Karpas-422 (cell line): Measurements from ENCODE around the gene FRG2B. TPM values are rescaled to one million over a fixed set of nuclear protein-coding genes. Genes with fewer than 3 reads are reported as not detected.
"Not testable (repeated sequence)": the region's sequence is repeated elsewhere in the genome, so short reads cannot be mapped to it uniquely, and the experiment has no call there.

ENCODE experiments used
- DNase-seq: peaks from one replicate; pipeline ENCODE4 v3.0.0-alpha.2; 2015
- H2AFZ ChIP-seq: fragments of 200-600 bp; sonication (generic); 2 replicates; pipeline ENCODE4 v1.6.1; 2014; ENCODE audit warnings: antibody characterized with exemption, low read length, mixed read lengths
- H3K27ac ChIP-seq: fragments of 200-600 bp; sonication (generic); 2 replicates; pipeline ENCODE4 v1.5.1; 2014; ENCODE audit warnings: mild to moderate bottlenecking, low read length, moderate library complexity
- H3K27me3 ChIP-seq: fragments of 200-600 bp; sonication (generic); 2 replicates; pipeline ENCODE4 v1.6.1; 2014; ENCODE audit warnings: low read length, mixed read lengths
- H3K36me3 ChIP-seq: fragments of 200-600 bp; sonication (generic); 2 replicates; pipeline ENCODE4 v1.6.1; 2014; ENCODE audit warnings: low read length, mixed read lengths; ENCODE audit not compliant: insufficient read depth
- H3K4me1 ChIP-seq: fragments of 200-600 bp; sonication (generic); 2 replicates; pipeline ENCODE4 v1.6.1; 2014; ENCODE audit warnings: mild to moderate bottlenecking, low read length, mixed read lengths
- H3K4me2 ChIP-seq: fragments of 200-600 bp; sonication (generic); 2 replicates; pipeline ENCODE4 v1.6.1; 2014; ENCODE audit warnings: low read length, low read depth, mild to moderate bottlenecking; ENCODE audit not compliant: poor library complexity, severe bottlenecking
- H3K4me3 ChIP-seq: fragments of 200-600 bp; sonication (generic); 2 replicates; pipeline ENCODE4 v1.5.1; 2014; ENCODE audit warnings: mild to moderate bottlenecking, antibody characterized with exemption, low read length, mixed read lengths
- H3K79me2 ChIP-seq: fragments of 200-600 bp; sonication (generic); 2 replicates; pipeline ENCODE4 v1.6.1; 2014; ENCODE audit warnings: mild to moderate bottlenecking, low read length, mixed read lengths
- H3K9ac ChIP-seq: fragments of 200-600 bp; sonication (generic); 2 replicates; pipeline ENCODE4 v1.6.0; 2014; ENCODE audit warnings: low read length
- H3K9me2 ChIP-seq: fragments of 200-600 bp; sonication (generic), shearing (Covaris generic); replicated peaks from 2 replicates; pipeline ENCODE4 v1.6.0; 2014; ENCODE audit warnings: mild to moderate bottlenecking, low read length, moderate library complexity; ENCODE audit not compliant: insufficient read depth
- H3K9me3 ChIP-seq: fragments of 300-700, 200-600 bp; sonication (generic); 2 replicates; pipeline ENCODE4 v1.6.1; 2014; ENCODE audit warnings: low read length, mixed read lengths
- H4K20me1 ChIP-seq: fragments of 200-600 bp; sonication (generic); 2 replicates; pipeline ENCODE4 v1.6.1; 2014; ENCODE audit warnings: mild to moderate bottlenecking, antibody characterized with exemption, low read length, low read depth; ENCODE audit not compliant: insufficient read depth
- total RNA-seq: library from RNA; depleted of rRNA; stranded (reverse); fragments of >200 nt; shearing (Covaris generic); gene quantifications from 2 replicates; pipeline ENCODE4 v1.2.3, GENCODE V29; 2014; ENCODE audit warnings: low replicate concordance; rRNA removed

The FRG2B gene
- total RNA-seq: not detected in 2 replicates

DNA sequence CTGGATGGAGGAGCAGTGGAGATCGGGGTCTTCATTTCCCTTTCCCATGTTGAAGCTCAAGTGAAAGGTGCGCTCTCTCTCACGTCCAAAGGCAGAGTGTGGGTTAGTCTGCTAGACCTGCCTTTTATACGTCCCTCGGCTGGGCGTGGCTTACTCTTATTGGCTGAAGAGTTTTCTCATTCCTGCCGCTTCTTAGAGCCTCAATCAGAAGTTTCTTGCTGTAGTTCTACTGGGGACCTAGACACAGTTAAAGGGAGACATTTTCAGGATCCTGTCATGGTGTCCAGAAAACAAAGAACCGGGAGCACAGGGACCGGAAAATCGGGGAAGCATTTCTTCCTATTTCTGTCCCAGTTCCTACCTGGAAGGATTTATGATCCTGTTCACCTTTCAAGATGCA is at the start of gene FRG2B:
TSS of gene FRG2B (minus strand) at position 101 of the 400 bp plus-strand sequence. CDS start at position 48, 53 bp downstream.
- H3K27me3 ChIP-seq, H2AFZ ChIP-seq, H3K79me2 ChIP-seq, H3K4me2 ChIP-seq, H3K4me1 ChIP-seq, DNase-seq, H3K9me2 ChIP-seq, H3K9ac ChIP-seq, H3K4me3 ChIP-seq, H4K20me1 ChIP-seq, H3K36me3 ChIP-seq, H3K9me3 ChIP-seq, H3K27ac ChIP-seq: not testable (repeated sequence)

DNA sequence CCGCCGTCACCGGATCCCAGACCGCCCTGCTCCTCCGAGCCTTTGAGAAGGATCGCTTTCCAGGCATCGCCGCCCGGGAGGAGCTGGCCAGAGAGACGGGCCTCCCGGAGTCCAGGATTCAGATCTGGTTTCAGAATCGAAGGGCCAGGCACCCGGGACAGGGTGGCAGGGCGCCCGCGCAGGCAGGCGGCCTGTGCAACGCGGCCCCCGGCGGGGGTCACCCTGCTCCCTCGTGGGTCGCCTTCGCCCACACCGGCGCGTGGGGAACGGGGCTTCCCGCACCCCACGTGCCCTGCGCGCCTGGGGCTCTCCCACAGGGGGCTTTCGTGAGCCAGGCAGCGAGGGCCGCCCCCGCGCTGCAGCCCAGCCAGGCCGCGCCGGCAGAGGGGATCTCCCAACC is 40.9 kb upstream of the FRG2B start:
- H3K9me3 ChIP-seq, H3K27ac ChIP-seq, DNase-seq, H3K9me2 ChIP-seq, H4K20me1 ChIP-seq, H3K4me3 ChIP-seq, H3K4me1 ChIP-seq, H3K27me3 ChIP-seq, H3K9ac ChIP-seq, H3K36me3 ChIP-seq, H2AFZ ChIP-seq, H3K4me2 ChIP-seq, H3K79me2 ChIP-seq: not testable (repeated sequence)

DNA sequence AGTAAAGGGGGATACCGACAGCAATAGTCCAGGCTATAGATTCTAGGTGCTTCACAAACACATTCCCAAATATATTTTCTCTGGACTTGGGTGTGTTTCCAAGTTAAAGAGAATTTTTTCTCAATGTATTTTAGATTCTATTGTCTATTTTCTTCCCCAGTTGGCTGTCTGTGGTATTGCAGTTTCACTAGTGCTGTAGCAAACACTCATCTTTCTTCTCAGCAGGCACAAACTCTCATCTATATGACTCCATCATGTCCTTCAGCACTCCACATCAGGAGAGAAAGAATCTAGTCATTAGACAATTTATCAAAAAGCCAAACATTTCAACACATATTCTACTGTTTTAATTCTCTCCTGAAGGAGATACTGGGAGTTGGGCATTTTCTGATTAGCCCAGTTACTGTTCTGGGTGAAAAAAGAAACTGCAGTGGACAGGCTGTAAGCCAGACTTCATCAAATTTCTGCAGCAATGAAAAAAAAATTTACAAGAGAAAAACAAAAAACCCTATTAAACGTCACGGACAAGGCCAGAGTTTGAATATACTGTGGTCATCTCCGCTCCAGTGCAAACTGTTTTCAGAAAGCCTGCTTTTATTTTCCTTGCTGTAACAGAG is 37.1 kb upstream of the FRG2B start:
- H3K4me1 ChIP-seq, H3K9me2 ChIP-seq, H3K36me3 ChIP-seq, H3K9ac ChIP-seq, H2AFZ ChIP-seq, DNase-seq, H3K27me3 ChIP-seq, H3K9me3 ChIP-seq, H3K4me2 ChIP-seq, H4K20me1 ChIP-seq, H3K79me2 ChIP-seq, H3K4me3 ChIP-seq, H3K27ac ChIP-seq: not testable (repeated sequence)

DNA sequence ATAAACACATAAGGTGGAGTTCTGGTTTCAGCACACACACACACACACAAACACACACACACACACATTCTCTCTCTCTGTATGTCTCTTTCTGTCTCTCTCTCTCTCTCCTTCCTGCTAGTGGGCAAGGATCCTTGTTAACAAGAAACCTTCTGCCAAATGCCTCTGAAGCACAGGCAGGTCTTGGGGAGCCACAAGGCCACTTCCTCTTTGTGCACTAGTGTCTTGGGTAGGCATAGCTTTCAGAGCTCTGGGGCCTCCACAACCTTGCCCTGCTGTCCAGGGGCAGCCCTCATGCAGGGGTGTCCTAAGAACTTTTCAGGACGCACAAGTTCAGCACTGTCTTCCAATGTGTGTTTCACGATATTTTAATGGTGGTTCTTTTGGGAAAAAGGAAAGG is 34.5 kb upstream of the FRG2B start:
- DNase-seq, H3K27ac ChIP-seq, H3K4me1 ChIP-seq, H3K9me2 ChIP-seq, H3K9me3 ChIP-seq, H3K4me2 ChIP-seq, H3K27me3 ChIP-seq, H3K9ac ChIP-seq, H4K20me1 ChIP-seq, H3K4me3 ChIP-seq, H3K79me2 ChIP-seq, H2AFZ ChIP-seq, H3K36me3 ChIP-seq: not testable (repeated sequence)

GRCh38 chr10:133660516-133660915 is 33.9 kb upstream of the FRG2B start:
- not testable (repeated sequence) for H3K4me2 ChIP-seq, H3K36me3 ChIP-seq, H4K20me1 ChIP-seq, H2AFZ ChIP-seq, H3K4me1 ChIP-seq, H3K9ac ChIP-seq, H3K79me2 ChIP-seq, H3K9me3 ChIP-seq, DNase-seq, H3K9me2 ChIP-seq, H3K27me3 ChIP-seq, H3K4me3 ChIP-seq, H3K27ac ChIP-seq

DNA sequence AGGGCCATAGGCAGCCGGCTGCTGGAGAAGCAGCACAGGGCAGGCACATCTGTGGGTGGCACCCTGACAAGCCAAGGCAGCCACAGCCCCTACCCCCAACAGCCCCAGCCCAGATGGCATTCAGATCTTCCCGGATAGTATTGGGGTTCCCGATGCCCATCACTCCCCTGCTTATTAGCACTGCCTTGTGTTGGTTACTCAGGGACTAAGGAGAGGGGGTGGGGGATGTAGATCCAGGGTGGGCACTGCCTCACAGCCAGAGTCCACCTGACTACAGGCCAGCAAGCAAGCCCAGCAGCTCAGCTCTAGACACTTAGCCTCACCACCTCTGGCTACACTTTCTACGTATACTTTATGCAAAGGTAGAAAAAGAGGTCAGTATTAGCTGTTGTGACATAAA is 30.7 kb upstream of the FRG2B start:
- H2AFZ ChIP-seq, H4K20me1 ChIP-seq, H3K27me3 ChIP-seq, H3K9ac ChIP-seq, DNase-seq, H3K9me2 ChIP-seq, H3K4me1 ChIP-seq, H3K4me2 ChIP-seq, H3K27ac ChIP-seq, H3K36me3 ChIP-seq, H3K4me3 ChIP-seq, H3K9me3 ChIP-seq, H3K79me2 ChIP-seq: not testable (repeated sequence)

DNA sequence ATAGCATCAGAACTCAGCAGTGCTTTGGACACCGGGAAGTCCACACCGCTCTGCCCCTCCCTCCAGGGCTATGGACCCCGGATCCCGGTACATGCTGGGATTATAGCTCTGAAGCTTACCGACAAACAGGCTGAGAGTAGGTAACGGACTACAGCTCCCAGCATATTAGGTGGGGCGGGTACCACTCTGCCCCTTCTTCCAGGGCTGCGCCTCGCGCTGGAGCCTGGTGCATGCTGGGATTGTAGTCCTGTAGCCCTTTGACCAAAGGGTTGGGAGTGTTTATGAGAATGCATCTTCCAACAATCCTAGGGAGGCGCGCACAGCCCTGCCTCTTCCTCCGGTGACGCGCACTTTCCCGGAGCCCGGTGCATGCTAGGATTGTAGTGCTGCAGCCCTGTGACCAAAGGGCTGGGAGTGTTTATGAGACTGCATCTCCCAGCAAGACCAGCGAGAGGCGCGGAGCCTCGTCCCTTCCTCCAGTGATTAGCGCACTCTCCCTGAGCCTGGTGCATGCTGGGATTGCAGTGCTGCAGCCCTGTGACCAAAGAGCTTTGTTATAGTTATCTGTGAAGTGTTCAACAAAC is 22.4 kb upstream of the FRG2B start:
- not testable (repeated sequence) for H3K9me2 ChIP-seq, H3K4me3 ChIP-seq, H3K9me3 ChIP-seq, H3K27ac ChIP-seq, DNase-seq, H3K27me3 ChIP-seq, H3K4me2 ChIP-seq, H3K79me2 ChIP-seq, H2AFZ ChIP-seq, H3K36me3 ChIP-seq, H3K4me1 ChIP-seq, H4K20me1 ChIP-seq, H3K9ac ChIP-seq

GRCh38 chr10:133647075-133647748 is 20.6 kb upstream of the FRG2B start:
- not testable (repeated sequence) for H3K4me1 ChIP-seq, H3K79me2 ChIP-seq, H3K4me3 ChIP-seq, H4K20me1 ChIP-seq, H3K27ac ChIP-seq, H3K4me2 ChIP-seq, H3K9me3 ChIP-seq, H3K9me2 ChIP-seq, H3K27me3 ChIP-seq, H2AFZ ChIP-seq, H3K36me3 ChIP-seq, H3K9ac ChIP-seq, DNase-seq
